SJCRH30 (cell line): ENCODE results near the gene HOXA2. TPM values are rescaled to one million over a fixed set of nuclear protein-coding genes. Genes with fewer than 3 reads are reported as not detected.

Experiments used
- DNase-seq, 2 experiments: peaks; one replicate each; pipeline ENCODE4 v3.0.0-alpha.2; 2015 to 2020
- H3K27ac ChIP-seq: fragments of 250-450 bp; sonication (Bioruptor Pico); 2 replicates; pipeline ENCODE4 v1.5.1; 2020; ENCODE audit warnings: mild to moderate bottlenecking, moderate library complexity
- H3K27me3 ChIP-seq: fragments of 250-450 bp; sonication (Bioruptor Pico); 2 replicates; pipeline ENCODE4 v1.5.1; 2020; ENCODE audit warnings: mild to moderate bottlenecking, moderate library complexity
- H3K36me3 ChIP-seq: fragments of 250-450 bp; sonication (Bioruptor Pico); 2 replicates; pipeline ENCODE4 v1.5.1; 2020; ENCODE audit warnings: mild to moderate bottlenecking, moderate library complexity
- H3K4me1 ChIP-seq: fragments of 250-450 bp; sonication (Bioruptor Pico); 2 replicates; pipeline ENCODE4 v1.5.1; 2020; ENCODE audit warnings: mild to moderate bottlenecking, moderate library complexity
- H3K4me3 ChIP-seq: fragments of 250-450 bp; sonication (Bioruptor Pico); 2 replicates; pipeline ENCODE4 v1.5.1; 2020; ENCODE audit warnings: mild to moderate bottlenecking, moderate library complexity
- H3K9me3 ChIP-seq: fragments of 250-450 bp; sonication (Bioruptor Pico); replicated peaks from 2 replicates; pipeline ENCODE4 v1.5.1; 2020; ENCODE audit warnings: mild to moderate bottlenecking, moderate library complexity
- total RNA-seq: library from RNA; depleted of rRNA; stranded (reverse); fragments of >200 nt; shearing (Covaris generic); gene quantifications from 2 replicates; pipeline ENCODE4 v1.2.3, GENCODE V29; 2014

The HOXA2 gene
- total RNA-seq, 1 experiment from 2014 or later: 4.2 TPM

DNA sequence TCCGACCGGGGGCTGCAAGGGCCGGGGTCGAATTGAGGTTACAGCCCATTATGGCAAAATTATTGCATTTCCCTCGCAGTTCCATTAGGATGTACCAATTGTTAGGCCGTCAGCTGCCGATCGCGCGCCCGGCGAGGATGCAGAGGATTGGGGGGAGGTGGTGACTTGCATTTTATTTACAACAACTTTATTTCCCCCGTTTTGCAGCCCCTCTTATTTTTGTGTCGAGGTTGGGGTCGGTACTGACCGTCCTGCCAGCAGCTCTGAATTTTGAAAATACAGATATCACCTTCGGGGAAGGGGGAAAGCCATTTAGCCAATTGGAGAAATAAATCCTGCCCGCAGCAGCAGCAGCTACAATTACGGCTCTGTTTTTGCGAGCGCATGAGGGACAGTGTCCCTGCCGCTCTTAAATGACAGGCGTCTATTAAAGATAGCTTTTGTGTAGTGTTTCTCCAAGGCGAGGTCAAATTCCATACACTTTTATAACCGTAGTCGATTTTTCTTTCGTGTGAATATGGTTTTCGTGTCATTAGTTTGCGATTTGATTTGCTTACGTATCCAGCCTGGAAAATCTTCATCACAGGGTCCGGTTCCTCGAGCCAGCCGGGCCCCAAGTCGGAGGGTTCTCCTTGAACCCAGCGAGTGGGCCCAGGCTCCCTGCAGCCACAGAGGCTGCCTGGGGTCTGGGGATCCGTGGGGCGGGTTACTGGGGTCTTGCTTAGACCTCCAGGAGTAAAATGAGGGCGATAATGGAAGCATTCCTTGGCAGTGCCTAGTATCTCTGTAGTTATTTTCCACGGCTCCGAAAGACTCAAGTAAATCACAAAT is 41.7 kb upstream of the HOXA2 start:
- peak overlapping the region; percentile 73; the same call in 1 of the 2 replicates for H3K4me3 ChIP-seq
- no peak overlapping the region for H3K27ac ChIP-seq
- no peaks in the 10 kb centered on the region for H3K9me3 ChIP-seq
- DNase-seq: no peak
- H3K27me3 ChIP-seq: no peaks in the 10 kb centered on the region
- H3K36me3 ChIP-seq: no peaks in the 10 kb centered on the region
- no peaks in the 10 kb centered on the region for H3K4me1 ChIP-seq

DNA sequence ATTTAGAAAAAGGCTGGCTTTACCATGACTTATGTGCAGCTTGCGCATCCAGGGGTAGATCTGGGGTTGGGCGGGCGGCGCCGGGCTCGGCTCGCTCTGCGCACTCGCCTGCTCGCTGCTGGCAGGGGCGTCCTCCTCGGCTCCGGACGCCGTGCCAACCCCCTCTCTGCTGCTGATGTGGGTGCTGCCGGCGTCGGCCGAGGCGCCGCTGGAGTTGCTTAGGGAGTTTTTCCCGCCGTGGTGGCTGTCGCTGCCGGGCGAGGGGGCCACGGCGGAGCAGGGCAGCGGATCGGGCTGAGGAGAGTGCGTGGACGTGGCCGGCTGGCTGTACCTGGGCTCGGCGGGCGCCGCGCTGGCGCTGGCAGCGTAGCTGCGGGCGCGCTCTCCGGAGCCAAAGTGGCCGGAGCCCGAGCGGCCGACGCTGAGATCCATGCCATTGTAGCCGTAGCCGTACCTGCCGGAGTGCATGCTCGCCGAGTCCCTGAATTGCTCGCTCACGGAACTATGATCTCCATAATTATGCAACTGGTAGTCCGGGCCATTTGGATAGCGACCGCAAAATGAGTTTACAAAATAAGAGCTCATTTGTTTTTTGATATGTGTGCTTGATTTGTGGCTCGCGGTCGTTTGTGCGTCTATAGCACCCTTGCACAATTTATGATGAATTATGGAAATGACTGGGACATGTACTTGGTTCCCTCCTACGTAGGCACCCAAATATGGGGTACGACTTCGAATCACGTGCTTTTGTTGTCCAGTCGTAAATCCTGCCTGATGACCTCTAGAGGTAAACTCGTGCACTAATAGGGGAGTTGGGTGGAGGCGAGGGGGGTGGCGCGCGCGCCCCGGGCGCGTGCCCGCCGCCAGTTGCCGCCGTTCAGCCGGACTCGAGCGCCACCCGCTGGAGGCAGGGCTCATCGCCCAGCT is 40.8 kb upstream of the HOXA2 start, which contains the start of gene HOXA5:
HOXA5 (minus strand) TSS at position 659 of the 927 bp plus-strand sequence; CDS start at position 585, 74 bp downstream.
- Histone ChIP-seq H3K27me3 (no peaks in the 10 kb centered on the region), H3K36me3 (no peaks in the 10 kb centered on the region), H3K9me3 (no peaks in the 10 kb centered on the region), H3K27ac (peak within 1 kb of the TSS; percentile 83), H3K4me3 (peak within 1 kb of the TSS; percentile 73), H3K4me1 (no peaks in the 10 kb centered on the region)
- DNase-seq: peak; percentile 91 to 95

DNA sequence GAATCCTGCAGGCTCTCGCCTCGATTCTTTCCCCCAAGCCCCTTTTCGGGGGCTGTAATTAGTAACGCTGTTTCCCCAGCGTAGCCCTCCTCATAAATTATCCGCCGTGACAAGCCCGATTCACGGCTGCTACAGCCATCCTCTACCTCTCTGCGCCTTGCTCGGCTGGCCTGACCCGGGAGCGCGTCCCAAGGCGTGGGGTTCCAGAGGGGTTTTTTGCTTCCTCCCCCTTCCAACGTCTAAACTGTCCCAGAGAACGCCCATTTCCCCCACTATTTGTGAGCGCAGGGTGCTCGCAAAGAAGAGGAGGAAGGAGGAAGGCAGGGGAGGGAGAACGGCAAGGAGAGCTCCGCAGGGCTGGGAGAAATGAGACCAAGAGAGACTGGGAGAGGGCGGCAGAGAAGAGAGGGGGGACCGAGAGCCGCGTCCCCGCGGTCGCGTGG is 40.1 kb upstream of the HOXA2 start:
- peak in 1 of 2 experiments; percentile 73 for DNase-seq
- Histone ChIP-seq H3K9me3 (no peaks in the 10 kb centered on the region), H3K27ac (peak overlapping the region; percentile 83), H3K36me3 (no peaks in the 10 kb centered on the region), H3K27me3 (no peaks in the 10 kb centered on the region), H3K4me1 (peaks cover 2% of the 10 kb centered on the region), H3K4me3 (peak overlapping the region; percentile 73)

GRCh38 chr7:27141923-27142579 is 39.6 kb upstream of the HOXA2 start:
- no peaks in the 10 kb centered on the region for H3K27me3 ChIP-seq
- no peaks in the 10 kb centered on the region for H3K36me3 ChIP-seq
- H3K9me3 ChIP-seq: no peaks in the 10 kb centered on the region
- peak overlapping the region; percentile 83 for H3K27ac ChIP-seq
- H3K4me1 ChIP-seq: peaks cover 6% of the 10 kb centered on the region
- peak overlapping the region; percentile 73 for H3K4me3 ChIP-seq
- peak; percentile 78 to 87 for DNase-seq

DNA sequence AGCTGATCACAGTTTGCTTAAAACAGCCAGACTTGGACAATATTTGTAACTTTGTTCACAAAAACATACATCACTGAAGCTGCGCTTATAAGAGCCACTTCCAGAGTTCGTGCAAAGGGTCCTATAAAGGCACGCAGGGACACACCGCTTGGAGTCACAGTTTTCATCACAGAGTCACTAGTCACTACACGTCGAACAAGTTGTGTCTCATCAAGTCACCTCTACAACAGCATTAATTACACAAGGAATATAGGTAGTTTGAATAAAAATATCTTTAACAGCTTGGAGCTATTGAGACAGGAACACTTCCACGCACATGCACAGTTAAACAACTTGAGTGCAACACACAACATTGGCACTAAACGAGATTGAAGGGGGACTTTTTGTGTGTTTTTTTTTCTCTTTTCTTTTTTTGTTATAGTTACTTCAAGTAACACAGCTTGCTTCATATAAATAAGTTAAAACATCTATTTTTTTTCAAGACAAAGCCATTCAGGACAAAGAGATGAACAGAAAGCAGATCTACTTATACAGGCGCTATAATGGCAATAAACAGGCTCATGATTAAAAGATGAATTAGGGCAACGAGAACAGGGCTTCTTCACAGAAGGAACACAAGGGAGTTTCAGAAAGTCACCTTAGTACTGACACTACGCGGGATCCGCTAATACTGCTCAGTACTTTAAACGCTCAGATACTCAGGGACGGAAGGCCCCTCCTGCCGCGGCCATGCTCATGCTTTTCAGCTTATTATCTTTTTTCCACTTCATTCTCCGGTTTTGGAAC is 38.8 kb upstream of the HOXA2 start:
- H3K9me3 ChIP-seq: no peaks in the 10 kb centered on the region
- H3K27me3 ChIP-seq: no peaks in the 10 kb centered on the region
- H3K4me1 ChIP-seq: peaks cover 6% of the 10 kb centered on the region
- DNase-seq: no peak
- H3K36me3 ChIP-seq: no peaks in the 10 kb centered on the region
- H3K4me3 ChIP-seq: peak overlapping the region; percentile 73
- peak overlapping the region; percentile 83 for H3K27ac ChIP-seq

DNA sequence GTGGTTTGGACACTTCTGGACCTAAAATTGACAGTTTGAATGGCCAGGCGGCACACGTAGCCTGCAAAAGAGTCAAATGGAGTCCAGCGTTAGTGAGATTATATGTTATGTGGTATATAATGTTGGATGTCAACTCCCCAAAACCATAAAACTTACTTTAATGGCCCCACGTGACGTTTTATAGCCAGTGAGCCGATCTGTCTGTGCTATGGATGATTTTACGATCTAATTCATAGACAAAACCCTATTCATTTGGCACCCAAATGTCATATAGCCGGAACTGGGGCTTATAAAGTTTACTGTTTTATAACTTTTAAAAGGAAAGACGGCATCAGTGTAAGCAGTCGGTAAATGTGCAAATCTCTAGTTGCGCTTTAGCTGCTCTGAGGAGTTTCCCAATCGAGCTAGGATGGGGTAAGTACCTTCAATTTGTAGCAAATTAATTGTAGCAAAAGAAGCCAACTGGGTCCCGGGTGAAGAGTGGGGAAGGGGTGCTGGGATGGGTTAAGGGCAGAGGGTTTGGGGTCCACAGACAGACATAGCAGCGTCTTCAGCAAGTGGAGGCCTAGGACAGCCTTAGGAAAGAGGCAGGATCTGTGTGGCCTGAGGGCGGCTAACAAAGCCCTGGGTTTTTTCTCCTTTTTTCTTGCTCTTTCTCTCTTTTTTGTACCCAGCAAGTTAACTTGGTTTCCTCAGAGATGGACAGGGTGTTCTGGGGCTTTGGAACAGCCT is 37.8 kb upstream of the HOXA2 start:
- Histone ChIP-seq H3K9me3 (no peaks in the 10 kb centered on the region), H3K4me1 (peaks cover 15% of the 10 kb centered on the region), H3K4me3 (no peak overlapping the region), H3K27me3 (no peaks in the 10 kb centered on the region), H3K27ac (no peak overlapping the region), H3K36me3 (no peaks in the 10 kb centered on the region)
- DNase-seq: no peak

- H3K27ac ChIP-seq: no peak overlapping the region
- H3K9me3 ChIP-seq: no peaks in the 10 kb centered on the region
- no peak overlapping the region for H3K4me3 ChIP-seq
- H3K4me1 ChIP-seq: peaks cover 17% of the 10 kb centered on the region
- H3K27me3 ChIP-seq: no peaks in the 10 kb centered on the region
- H3K36me3 ChIP-seq: no peaks in the 10 kb centered on the region
- no peak for DNase-seq
Measured at GRCh38 chr7:27139334-27140125, 37.0 kb upstream of the HOXA2 start.

DNA sequence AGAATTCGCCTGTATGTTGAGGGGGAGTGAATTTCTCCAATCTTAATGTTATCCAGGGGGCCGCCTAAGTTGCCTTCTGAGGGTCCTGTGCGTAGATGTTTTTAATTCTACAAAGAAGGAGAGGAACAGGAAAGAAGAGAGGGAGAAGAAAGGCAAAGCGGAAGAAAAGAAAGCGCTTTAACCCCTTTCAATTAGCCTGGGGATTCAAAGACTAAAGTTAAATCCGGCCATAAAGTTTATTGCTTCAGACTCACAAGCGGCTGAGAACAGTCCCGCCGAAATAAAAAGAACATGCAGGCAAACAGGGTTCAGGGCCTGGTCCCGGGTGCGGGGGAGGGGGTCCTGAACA is 36.5 kb upstream of the HOXA2 start:
- Histone ChIP-seq H3K27ac (no peak overlapping the region), H3K27me3 (no peaks in the 10 kb centered on the region), H3K36me3 (no peaks in the 10 kb centered on the region), H3K4me3 (no peak overlapping the region), H3K4me1 (peaks cover 17% of the 10 kb centered on the region), H3K9me3 (no peaks in the 10 kb centered on the region)
- no peak for DNase-seq

- Histone ChIP-seq H3K9me3 (no peaks in the 10 kb centered on the region), H3K27me3 (no peaks in the 10 kb centered on the region), H3K27ac (no peak overlapping the region), H3K4me3 (no peak overlapping the region), H3K4me1 (peaks cover 17% of the 10 kb centered on the region), H3K36me3 (no peaks in the 10 kb centered on the region)
- DNase-seq: no peak
Measured at GRCh38 chr7:27138472-27138871, 36.0 kb upstream of the HOXA2 start.

DNA sequence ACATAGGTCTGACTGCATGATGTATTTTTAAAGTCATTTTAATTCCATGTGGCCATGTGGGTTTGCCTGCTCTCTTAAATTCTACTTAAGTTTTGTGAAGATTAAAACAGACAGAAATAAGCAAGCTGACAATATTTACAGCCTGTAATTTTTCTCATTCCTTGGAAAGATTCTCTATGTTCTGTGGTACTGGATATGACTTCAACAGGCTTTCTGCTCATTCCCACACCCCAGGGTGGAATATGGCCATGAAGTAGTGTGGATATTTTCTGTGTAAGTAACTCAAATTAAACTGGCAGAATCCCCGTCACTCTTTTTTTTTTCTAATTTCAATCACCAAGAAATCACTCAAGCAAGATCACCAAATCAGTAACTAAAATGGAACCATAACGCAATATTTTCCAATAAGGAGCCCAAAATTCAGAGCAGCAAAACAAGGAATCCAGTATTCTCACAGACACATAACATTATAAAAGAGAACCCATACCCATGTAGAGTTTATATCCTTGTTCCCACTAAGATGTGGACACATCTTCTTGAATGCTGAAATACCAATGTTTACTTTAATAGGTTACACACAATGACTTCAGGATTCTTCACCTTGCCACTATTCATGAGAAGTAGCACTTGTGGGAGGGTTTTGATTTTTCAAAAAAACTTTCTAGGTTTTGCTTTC is 35.3 kb upstream of the HOXA2 start:
- no peaks in the 10 kb centered on the region for H3K36me3 ChIP-seq
- H3K9me3 ChIP-seq: no peaks in the 10 kb centered on the region
- H3K4me1 ChIP-seq: peaks cover 19% of the 10 kb centered on the region
- H3K4me3 ChIP-seq: peak overlapping the region; percentile 52
- DNase-seq: no peak
- no peaks in the 10 kb centered on the region for H3K27me3 ChIP-seq
- peak overlapping the region; percentile 81 for H3K27ac ChIP-seq

GRCh38 chr7:27134392-27134791 is 31.9 kb upstream of the HOXA2 start:
- H3K4me1 ChIP-seq: peaks cover 19% of the 10 kb centered on the region
- peak in 1 of 2 experiments; percentile 53 for DNase-seq
- H3K27me3 ChIP-seq: no peaks in the 10 kb centered on the region
- no peaks in the 10 kb centered on the region for H3K9me3 ChIP-seq
- H3K27ac ChIP-seq: no peak overlapping the region
- no peak overlapping the region for H3K4me3 ChIP-seq
- H3K36me3 ChIP-seq: no peaks in the 10 kb centered on the region

- Histone ChIP-seq H3K4me3 (peak overlapping the region; percentile 13; the same call in 1 of the 2 replicates), H3K9me3 (no peaks in the 10 kb centered on the region), H3K27ac (no peak overlapping the region), H3K36me3 (no peaks in the 10 kb centered on the region), H3K27me3 (no peaks in the 10 kb centered on the region), H3K4me1 (peaks cover 22% of the 10 kb centered on the region)
- DNase-seq: peak in 1 of 2 experiments; percentile 50
Measured at GRCh38 chr7:27133409-27134231, 31.1 kb upstream of the HOXA2 start.
